ENCODE data around the gene CPLX3.

CPLX3 gene

GRCh38 chr15:74863239-74864056, 37.0 kb downstream of the CPLX3 start:
- TF ChIP-seq, protein P1, sequence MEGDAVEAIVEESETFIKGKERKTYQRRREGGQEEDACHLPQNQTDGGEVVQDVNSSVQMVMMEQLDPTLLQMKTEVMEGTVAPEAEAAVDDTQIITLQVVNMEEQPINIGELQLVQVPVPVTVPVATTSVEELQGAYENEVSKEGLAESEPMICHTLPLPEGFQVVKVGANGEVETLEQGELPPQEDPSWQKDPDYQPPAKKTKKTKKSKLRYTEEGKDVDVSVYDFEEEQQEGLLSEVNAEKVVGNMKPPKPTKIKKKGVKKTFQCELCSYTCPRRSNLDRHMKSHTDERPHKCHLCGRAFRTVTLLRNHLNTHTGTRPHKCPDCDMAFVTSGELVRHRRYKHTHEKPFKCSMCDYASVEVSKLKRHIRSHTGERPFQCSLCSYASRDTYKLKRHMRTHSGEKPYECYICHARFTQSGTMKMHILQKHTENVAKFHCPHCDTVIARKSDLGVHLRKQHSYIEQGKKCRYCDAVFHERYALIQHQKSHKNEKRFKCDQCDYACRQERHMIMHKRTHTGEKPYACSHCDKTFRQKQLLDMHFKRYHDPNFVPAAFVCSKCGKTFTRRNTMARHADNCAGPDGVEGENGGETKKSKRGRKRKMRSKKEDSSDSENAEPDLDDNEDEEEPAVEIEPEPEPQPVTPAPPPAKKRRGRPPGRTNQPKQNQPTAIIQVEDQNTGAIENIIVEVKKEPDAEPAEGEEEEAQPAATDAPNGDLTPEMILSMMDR (IDR thresholded peaks at IDR 0.05; ENCODE audit: low read depth, low read length, missing control alignments) = no peak
- DNase-seq (ENCODE audit: low read depth) = no peak

DNA sequence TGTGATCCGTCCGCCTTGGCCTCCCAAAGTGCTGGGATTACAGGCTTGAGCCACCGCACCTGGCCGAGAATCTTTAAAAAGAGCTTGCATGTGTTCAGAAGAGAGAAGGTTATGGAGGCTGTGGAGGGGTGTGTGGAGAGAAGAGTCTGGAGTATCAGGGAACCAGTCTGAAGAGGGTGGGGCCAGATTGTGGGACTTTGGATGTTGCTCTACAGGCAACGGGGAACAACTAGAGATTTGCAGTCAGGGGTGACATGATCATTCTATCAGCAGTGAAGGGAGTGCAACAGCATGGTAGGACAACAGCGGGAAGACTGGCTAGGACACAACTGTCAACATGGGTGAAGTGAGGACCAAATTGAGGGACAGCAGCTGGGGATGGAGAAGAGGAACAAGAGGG, 37.9 kb downstream of the CPLX3 start:
- H3K4me3 ChIP-seq (ENCODE audit: low read depth, low read length) = no peak overlapping the region
- TF ChIP-seq, protein P1 (IDR thresholded peaks at IDR 0.05; ENCODE audit: low read depth, low read length, missing control alignments) = no peak
- DNase-seq (ENCODE audit: low read depth) = no peak

More at GRCh38 chr15:74863239-74864056, 37.0 kb downstream of the CPLX3 start:
- H3K4me3 ChIP-seq (ENCODE audit: low read depth, low read length) = no peak overlapping the region

DNA sequence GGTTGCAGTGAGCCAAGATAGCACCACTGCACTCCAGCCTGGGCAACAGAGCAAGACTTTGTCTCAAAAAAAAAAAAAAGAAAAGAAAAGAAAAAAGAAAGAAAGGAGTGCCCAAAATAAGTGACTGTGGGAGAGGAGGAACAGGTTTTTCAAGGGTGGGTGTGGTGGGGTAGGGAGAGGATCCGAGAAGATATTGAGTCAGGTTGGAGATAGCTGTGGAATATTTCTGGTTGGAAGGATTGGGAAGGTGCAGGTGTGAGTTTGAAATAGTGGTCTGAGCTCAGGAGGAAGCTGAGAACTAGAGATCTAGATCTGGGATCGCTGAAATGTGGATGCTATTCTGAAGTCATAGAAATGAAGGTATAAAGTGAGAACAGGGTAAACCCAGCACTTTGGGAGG, 38.9 kb downstream of the CPLX3 start:
- H3K4me3 ChIP-seq (ENCODE audit: low read depth, low read length) = no peak overlapping the region
- TF ChIP-seq, protein P1 (IDR thresholded peaks at IDR 0.05; ENCODE audit: low read depth, low read length, missing control alignments) = no peak
- no peak for DNase-seq (ENCODE audit: low read depth)

DNA sequence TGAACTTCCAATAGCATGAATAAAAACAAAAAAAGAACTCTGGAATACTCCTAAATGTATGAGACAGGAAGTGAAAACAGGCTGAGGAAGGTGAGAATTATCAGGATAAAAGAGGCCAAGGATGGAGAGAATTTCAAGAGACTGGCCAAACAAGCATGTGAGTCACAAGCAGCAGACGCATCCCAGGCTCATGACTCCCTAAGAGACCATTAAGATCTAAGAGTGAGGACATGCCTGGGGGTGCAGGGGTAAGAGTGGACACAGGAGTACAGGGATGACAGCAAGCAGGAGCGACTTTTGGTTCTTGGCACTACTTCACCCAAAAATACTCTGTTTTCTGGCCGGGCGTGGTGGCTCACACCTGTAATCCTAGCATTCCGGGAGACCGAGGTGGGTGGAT, 39.7 kb downstream of the CPLX3 start:
- TF ChIP-seq, protein P1 (IDR thresholded peaks at IDR 0.05; ENCODE audit: low read depth, low read length, missing control alignments) = no peak
- H3K4me3 ChIP-seq (ENCODE audit: low read depth, low read length) = no peak overlapping the region
- DNase-seq (ENCODE audit: low read depth) = no peak

DNA sequence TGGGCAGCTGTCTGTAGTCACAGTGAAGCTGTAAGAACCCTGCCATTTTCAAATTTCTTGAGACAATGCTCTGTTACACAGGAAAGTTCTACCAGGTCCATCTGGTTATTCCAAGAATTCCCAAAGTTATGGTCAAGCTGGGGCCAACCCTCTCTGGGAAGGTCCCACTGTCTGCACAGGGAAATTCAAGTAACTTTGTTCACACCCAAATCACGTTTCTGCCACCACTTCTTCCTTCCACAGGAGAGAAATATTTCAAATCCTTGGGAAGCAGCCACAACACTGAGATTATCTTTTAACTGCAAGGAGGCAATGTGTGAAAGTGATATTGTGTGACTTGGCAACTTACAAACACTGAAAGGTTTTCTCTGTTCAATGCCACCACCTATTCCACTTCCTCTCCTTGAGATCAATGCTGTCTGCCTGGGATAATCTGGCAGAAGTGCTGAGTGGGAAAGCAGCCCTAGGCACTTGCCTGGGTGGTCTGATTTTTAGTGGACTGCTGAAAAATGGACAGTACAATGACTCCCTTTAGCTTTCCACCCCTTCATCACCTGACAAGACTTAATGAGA, 41.1 kb downstream of the CPLX3 start:
- H3K4me3 ChIP-seq (ENCODE audit: low read depth, low read length) = no peak overlapping the region
- TF ChIP-seq, protein P1 (IDR thresholded peaks at IDR 0.05; ENCODE audit: low read depth, low read length, missing control alignments) = no peak
- no peak for DNase-seq (ENCODE audit: low read depth)

GRCh38 chr15:74868059-74868458, 41.6 kb downstream of the CPLX3 start:
- no peak overlapping the region for H3K4me3 ChIP-seq (ENCODE audit: low read depth, low read length)
- DNase-seq (ENCODE audit: low read depth) = no peak
- TF ChIP-seq, protein P1 (IDR thresholded peaks at IDR 0.05; ENCODE audit: low read depth, low read length, missing control alignments) = no peak
